ENCODE results near the gene DSG3. TPM values are rescaled to one million over a fixed set of nuclear protein-coding genes. Genes with fewer than 3 reads are reported as not detected.
"Not testable (repeated sequence)": the region's sequence is repeated elsewhere in the genome, so short reads cannot be mapped to it uniquely, and the experiment has no call there.

The DSG3 gene
- total RNA-seq, 1 donor from 2014 or later = not detected

DNA sequence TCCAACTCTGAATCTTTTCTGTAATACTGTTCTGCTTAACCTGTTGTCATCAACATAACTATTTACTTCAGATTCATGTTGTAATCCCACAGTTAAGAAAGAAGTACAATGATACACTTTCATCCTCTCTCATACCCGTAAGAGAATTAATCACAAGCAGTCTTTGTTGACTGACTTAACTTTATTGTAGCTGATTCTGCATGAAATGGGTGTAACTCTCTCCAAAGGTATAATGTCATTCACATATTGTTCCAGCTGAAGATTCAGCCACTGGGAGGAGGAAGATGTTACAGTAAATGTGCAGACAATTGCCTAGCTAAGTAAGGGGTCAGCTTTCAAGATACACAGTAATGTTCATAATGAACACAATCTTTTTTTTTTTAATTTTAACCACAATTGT lies 36.9 kb downstream of the DSG3 start:
- DNase-seq (ENCODE audit: missing footprints) (no peak), ATAC-seq (no peak)
- intact Hi-C loops (cut with DNase I) = no loop called here

DNA sequence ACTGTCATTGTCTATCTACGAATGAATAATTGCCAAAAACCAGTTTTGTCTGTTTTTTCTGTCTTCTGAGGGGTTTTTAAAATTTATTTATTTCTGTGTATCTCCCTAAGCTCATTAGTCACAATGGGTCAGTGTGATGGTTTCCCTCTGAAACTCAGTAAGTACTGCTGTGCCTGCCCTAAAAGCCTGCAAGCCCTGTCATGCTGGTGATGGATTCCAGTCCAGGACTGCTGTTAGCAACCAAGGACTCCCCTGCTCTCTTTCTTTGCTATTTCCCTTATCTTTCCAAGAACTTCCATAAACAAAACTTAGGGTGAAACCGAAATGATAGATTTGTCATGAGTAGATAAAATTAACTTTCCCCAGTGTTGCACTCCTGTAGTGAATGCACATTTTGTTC lies 38.6 kb downstream of the DSG3 start:
- ATAC-seq (no peak), DNase-seq (ENCODE audit: missing footprints) (no peak)
- intact Hi-C loops (cut with DNase I) = no loop called here

DNA sequence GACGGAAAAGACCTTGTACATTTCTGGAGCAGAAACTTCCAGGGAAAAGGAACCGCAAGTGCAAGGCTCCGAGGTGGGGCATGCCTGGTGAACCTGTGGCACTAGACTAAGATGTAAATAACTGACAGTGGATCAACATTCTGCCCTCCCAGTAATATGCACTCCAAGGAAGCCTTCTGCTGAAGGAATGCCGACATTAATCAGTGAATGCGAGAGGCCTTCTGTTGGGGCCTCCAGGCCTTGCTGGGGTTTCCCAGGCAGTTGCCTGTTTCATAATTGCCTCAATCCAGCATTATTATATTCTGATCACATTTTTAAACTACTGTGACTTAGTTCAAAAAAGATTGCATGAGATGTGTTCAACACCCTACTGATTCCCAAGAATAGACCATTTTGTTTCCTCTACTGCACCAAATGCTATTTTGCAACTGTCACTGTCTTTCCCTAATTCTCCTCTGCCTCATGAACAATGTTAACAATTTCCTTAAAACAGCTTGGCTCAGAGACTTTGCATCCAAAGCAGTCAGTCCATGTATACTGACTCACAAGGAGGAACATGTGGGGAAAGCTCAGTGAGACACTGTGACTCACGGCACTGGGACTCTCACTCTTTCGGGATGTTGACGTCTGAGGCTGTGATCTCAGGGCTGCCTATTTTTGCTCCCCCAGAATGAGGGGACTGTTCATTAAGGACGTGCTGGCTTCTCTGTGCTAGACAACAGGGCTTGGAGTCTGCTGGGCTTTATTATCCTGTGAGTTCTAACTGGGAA lies 39.9 kb downstream of the DSG3 start:
- DNase-seq (ENCODE audit: missing footprints) (no peak), ATAC-seq (no peak)
- intact Hi-C loops (cut with DNase I) = no loop called here

DNA sequence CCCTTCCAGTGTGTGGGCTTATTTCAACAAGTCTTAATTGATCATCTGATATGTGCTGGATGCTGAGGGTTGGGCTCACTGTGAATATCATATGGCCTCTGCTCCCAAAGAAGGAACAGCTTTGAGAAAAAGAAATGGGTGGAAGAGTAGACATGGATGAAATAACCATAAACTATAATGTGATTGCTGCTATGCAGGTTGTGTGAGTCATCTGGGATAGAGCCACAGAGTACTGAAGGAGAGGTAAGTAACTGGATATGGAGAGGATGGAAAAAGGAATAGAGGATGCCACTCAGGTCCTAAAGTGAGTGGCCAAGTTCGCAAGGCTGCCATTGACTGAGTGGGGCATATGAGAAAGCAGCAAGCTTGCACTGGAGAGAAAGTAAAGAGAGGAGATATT lies 41.8 kb downstream of the DSG3 start:
- ATAC-seq (no peak), DNase-seq (ENCODE audit: missing footprints) (no peak)
- intact Hi-C loops (cut with DNase I) = no loop called here

DNA sequence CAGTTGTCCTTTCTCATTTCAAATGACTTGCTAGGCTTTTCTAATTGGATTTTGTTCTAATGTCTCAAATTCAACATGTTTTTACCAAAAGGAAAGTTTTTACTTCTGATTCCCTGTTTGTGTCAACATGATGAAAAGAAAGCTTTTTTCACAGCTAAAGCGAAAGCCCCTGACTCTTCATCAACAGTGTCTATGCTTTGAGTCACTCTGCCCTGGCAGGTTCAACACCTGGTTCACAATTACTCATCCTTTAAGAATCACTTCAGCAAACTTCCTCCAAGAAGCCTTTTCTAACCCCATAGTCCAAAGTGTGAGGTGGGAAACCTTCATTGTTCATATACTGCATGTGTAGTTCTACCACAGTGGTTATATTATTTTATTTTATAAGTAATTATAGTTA lies 42.8 kb downstream of the DSG3 start:
- no peak for DNase-seq (ENCODE audit: missing footprints)
- intact Hi-C loops (cut with DNase I) = no loop called here
- ATAC-seq = no peak

DNA sequence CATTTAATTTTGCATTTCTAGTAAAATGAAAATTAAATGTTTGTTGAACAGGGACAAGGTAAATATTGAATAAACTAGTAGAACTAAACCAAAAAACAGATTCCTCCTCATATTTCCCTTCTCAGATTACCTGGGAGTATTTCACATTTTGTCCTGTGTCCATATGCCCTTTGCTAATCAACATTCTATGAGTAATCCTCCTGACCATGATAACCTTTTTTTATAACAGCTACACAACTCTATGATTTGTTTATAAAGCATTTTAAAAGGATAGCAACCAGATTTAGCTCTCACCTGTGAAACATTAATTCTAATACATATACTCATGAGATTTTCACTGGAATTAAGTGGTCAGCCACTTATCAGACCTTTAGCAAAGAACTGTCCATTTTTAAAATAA lies 43.3 kb downstream of the DSG3 start:
- intact Hi-C loops (cut with DNase I) = no loop called here
- DNase-seq (ENCODE audit: missing footprints) (no peak), ATAC-seq (no peak)

DNA sequence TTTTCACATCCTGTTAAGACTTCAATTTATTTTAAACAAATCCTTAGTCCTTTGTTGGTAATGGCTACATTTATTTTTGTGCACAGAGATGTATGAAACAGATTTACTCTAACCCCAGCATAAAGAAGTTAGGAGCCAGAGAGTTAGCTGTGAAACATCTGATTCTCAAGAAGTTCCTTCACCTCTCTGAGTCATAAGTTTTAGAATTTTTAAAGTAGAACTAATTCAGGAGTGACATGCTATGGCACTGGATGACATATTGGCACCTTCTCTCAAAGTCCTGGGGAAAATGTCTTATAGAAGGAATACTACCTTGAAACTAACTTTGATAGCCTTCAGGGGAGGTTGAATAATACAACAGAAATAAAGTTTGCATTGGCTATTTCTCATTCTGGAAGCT lies 44.0 kb downstream of the DSG3 start:
- intact Hi-C loops (cut with DNase I) = no loop called here
- ATAC-seq (no peak), DNase-seq (ENCODE audit: missing footprints) (no peak)

DNA sequence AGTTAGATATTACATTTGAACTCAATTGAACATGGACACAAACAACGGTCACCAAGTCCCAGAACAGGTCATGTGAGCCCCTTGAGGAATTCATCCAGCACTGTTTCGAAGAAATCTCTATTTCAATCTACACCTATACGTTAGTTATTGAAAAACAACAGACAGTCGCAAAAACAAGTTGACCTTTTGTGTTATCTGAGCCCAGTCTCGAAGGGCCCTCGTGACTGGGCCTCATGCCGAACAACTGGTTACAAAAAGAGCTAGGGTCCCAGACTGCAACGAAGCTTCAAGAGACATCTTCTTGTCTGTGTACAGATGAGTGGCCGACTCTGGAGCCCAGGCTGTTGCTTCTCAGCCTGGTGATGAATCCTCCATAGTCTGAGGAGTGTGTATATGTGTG lies 45.1 kb downstream of the DSG3 start:
- intact Hi-C loops (cut with DNase I) = no loop called here
- ATAC-seq = no peak
- DNase-seq (ENCODE audit: missing footprints) = no peak

DNA sequence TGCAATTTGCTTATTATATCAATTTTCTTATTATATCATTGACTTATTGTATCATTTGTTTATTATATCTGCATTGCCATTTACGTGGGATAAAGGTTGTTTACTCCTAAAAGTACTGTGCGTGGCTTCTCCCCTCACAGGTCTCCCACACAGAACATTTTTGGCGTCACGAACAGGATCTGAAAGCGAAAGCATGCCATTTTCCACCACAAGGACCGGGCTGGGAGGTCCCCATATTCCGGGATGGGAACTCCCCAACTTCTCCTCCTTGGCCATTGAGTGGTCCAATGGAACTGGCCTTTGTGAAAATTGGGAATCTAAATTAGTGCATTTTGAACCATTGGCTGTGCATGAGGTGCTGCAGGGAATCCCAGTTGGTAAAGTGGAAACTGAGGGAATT lies 45.6 kb downstream of the DSG3 start:
- intact Hi-C loops (cut with DNase I) = no loop called here
- no peak for ATAC-seq
- DNase-seq (ENCODE audit: missing footprints) = no peak

DNA sequence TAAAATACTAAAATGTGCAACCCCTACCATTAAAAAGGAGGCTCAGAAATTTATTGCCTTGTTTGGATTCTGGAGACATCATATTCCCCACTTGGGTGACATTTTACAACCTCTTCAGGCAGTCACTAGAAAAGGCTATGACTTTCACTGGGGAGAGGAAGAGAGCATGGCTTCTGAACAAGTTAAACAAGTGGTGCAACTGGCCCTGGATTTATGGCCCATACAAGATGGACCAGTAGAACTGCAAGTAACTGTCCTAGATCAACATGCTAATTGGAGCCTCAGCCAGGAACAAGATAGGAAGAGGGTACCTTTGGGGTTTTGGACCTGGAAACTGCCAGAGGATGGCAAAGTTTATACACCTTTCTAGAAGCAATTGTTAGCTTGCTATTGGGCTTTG lies 46.4 kb downstream of the DSG3 start:
- DNase-seq (ENCODE audit: missing footprints) (no peak), ATAC-seq (no peak)
- intact Hi-C loops (cut with DNase I) = no loop called here

DNA sequence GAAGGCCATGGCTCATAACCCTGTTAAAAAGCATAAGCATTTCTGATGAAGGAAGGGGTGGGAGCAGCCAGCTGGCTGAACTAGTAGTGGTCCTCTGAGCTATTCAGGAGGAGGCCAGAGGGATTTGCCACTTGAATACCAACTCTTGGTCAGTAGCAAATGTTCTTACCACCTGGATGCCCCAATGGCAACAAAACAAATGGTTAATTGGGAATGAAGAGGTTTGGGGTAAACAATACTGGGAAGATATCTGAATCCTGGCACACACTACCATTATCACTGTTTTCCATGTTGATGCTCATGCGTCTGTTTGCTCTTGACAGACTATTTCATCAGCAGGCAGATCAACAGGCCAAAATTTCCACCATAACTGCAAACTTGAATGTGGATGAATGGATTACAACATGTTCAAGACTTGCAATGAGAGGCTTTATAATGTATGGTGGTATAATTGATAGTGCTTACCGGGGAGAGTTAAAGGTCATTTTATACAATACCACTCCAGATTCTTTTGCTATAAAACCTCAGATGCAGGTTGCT lies 47.2 kb downstream of the DSG3 start:
- not testable (repeated sequence) for DNase-seq (ENCODE audit: missing footprints); ATAC-seq
- intact Hi-C loops (cut with DNase I) = loop anchor here (5.0 kb wide), 2 partner anchors 217 to 392 kb away; partner anchors contain the start of gene DSC2

DNA sequence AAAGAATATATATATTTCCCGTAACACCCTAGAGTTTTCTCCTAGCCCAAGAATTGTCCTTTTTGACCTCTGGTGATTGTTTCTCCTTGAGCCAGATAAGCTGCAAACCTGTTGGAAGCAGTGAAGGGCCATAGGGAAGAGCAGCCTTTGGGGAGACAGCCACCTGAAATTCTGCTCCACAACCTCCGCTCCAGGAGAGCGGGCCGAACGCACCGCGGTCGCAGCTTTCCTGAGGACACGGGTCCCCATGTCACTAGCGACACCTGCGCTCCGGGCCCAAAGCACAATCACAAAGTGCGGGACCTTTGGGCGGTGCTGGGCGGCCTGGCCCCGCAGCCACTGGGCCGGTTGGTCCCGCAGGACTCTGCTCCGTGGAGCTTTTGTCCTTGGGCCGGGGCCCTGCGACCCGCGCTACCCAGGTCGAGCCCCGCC lies 49.9 kb downstream of the DSG3 start:
- ATAC-seq = no peak
- intact Hi-C loops (cut with DNase I) = loop anchor here (5.0 kb wide), 2 partner anchors 220 to 395 kb away; partner anchors contain the start of gene DSC2
- DNase-seq (ENCODE audit: missing footprints) = peak; percentile 63

DNA sequence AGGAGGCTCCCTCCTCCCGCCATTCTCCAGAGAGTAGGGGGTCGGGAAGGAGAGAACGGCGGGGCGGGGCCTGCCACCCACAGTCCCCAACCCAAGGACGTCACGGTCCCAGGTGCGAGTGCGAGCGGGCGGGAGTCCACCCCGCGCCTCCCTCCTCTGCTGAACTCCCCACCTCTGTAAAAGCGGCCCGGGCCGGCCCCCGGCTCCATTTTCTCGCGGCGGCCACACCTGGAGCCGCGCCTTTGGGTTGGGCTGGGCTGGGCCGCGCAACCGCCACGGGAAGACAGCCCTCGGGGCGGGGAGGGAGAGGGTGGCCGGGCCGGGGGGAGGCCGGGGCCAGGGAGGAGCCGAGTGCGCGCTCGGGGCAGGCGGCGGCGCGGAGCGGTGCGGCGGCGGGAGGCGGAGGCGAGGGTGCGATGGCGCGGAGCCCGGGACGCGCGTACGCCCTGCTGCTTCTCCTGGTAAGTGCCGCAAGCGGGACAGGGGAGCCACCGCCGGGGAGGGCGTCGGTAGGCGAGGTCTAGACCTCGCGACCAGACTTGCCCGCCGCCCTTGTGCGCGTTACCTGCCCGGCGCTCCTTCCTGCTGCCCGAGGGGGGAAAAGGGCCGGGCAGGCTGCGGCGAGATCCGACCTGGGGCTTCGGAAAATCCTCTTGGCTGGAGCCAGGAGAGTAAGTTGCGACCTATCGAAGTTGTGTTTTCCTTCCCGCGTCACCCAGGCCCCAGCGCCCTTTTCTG lies 50.5 kb downstream of the DSG3 start, which contains the start of gene DSG2:
Gene DSG2 (plus strand): TSS at position 342 of the 738 bp plus-strand sequence. CDS start 75 bp downstream, at position 417.
- intact Hi-C loops (cut with DNase I) = loop anchor here (2.0 to 5.0 kb wide), 3 partner anchors 73 to 396 kb away; partner anchors contain the start of gene DSC2
- DNase-seq (ENCODE audit: missing footprints) (peak; percentile 85), ATAC-seq (peak; percentile 97)

DNA sequence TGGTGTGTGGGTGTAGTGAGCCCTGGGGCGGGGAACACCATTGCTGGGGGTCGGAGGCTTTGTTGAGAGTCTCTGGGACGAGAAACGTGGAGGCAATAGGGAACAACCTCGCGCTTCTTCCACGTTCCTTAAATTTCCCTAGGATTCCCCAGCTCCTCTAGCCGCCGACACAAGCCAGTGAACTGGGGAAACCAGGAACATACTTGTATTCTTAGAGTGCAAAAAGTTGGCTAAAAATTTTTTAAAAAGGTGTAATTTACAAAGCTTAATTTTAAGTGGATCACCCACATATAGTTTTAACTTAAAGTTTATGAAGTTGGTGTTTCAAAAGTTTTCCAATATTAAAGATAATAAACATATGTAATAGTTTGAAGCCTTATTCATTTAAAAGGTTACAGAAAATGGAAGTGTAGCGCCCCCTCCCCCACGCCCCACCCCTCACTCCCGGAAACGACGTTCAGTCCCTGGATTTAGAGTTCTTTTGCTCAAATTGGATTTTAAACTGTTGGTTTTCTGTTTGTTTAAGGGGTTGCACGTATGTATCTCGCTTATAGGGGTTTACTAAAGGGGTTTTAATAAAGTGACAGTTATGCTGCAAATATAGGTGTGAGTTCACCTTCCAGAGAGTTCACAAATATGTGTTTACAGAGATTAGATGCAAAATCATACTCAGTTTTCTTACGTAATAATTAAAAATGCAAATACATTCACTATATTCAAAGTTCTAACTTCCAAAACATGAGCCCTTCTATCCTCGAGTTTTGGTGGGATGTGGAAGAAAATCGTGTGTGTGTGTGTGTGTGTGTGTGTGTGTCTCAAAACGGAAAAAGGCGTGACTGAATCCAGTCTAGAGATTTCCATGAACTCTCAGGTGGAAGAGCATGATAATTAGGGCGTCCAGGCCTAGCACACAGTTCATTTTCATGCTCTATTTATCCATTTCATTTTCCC lies 51.3 kb downstream of the DSG3 start:
- no peak for ATAC-seq
- intact Hi-C loops (cut with DNase I) = loop anchor here (2.0 to 5.0 kb wide), 3 partner anchors 74 to 397 kb away; partner anchors contain the start of gene DSC2
- DNase-seq (ENCODE audit: missing footprints) = no peak

DNA sequence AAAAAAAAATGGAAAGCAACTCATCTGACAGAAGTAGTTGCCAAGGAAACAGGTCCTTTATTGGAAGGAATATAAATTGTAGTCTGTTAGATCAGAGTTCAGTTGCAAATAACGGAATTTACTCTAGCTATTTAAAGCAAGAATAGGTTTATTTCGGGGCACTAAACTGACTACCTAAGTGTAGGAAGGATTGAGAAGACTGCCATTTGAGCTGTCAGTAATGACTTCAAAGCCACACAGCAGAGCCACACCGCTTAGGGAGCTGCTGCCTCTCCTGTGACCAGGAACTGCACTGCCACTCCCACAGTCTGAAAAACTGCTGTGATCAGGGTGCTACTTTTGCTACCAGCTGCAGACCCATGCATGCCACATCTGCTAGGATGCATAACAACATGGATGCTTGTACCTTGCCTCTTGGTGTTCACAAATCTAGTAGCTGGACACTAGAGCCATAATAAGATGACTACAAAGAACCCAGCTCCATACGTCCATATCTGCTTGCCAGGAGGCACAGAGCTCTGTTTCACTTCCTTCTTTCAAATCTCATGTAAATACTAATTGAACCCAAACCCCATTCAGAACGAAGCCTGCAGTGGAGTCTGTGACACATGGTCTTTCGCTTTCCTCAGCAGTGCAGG lies 52.6 kb downstream of the DSG3 start:
- DNase-seq (ENCODE audit: missing footprints) = no peak
- intact Hi-C loops (cut with DNase I) = loop anchor here (10.0 kb wide), 1 partner anchor 505 kb away; no protein-coding TSS in a partner anchor
- ATAC-seq = no peak

DNA sequence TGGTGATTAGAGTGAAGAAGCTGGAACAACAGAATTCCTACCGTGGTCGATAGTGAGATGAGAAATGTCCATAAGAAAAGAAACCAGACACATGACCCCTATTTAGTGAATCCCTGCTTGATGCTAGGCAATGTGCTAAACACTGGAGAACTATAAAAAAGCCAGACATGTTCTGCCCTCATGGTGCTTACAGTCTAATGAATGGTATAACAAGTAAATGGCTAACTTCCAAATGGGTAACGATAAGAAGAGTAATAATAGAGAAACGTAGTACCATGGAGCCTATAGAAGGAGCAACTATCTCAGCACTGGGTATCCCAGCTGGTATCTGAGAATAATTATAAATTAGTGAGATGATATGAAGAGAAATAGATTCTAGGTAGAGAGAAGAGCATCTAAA lies 55.5 kb downstream of the DSG3 start:
- DNase-seq (ENCODE audit: missing footprints) (no peak), ATAC-seq (no peak)
- intact Hi-C loops (cut with DNase I) = loop anchor here (10.0 kb wide), 1 partner anchor 508 kb away; no protein-coding TSS in a partner anchor

DNA sequence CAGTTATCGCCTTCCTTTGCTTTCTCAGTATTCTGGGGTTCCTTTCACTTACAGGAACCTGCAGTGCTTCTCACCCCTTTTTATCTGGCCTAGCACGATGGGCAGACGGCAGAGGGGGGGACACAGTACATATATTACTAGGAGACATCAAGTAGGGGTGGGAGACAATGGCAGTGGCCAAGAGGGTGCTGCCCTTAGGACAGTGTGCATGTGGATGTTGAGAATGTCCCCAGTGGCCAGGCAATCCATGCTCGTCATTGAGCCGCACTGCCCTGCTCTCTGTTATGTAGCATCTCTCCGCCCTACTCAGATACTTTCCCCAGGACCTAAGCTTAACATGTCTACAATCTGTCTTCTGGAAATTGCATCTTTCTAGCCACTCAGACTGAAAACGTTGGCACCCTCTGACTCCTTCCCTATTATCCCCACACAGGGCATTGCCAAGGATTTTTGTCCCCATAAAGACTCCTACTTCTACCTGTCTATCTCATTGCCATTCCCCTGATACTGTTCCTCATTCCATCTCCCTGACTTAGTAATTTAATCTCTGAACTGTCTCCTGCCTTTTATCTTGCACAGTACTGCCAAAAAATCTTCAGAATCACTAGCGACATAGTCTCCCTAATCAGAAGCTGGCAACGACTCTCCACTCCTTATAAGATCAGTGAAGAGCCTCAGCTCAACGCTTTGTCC lies 57.1 kb downstream of the DSG3 start:
- intact Hi-C loops (cut with DNase I) = loop anchor here (10.0 kb wide), 1 partner anchor 510 kb away; no protein-coding TSS in a partner anchor
- DNase-seq (ENCODE audit: missing footprints) (no peak), ATAC-seq (no peak)
